ENCODE data around the gene PPP1R3G.

GRCh38 chr6:5067305-5067704 lies 17.8 kb upstream of the PPP1R3G start:
- TF ChIP-seq CTCF (IDR thresholded peaks at IDR 0.05) (no peak), POLR2A (IDR thresholded peaks at IDR 0.05) (no peak)

Data from lower leg skin (tissue), 3 donors.